ENCODE measurements around the gene TRIO. TPM values are rescaled to one million over a fixed set of nuclear protein-coding genes. Genes with fewer than 3 reads are reported as not detected.

The TRIO gene
- total RNA-seq, 1 donor from 2014 or later, result 170 TPM

GRCh38 chr5:14107536-14107935, 35.6 kb upstream of the TRIO start:
- TF ChIP-seq, protein P1, sequence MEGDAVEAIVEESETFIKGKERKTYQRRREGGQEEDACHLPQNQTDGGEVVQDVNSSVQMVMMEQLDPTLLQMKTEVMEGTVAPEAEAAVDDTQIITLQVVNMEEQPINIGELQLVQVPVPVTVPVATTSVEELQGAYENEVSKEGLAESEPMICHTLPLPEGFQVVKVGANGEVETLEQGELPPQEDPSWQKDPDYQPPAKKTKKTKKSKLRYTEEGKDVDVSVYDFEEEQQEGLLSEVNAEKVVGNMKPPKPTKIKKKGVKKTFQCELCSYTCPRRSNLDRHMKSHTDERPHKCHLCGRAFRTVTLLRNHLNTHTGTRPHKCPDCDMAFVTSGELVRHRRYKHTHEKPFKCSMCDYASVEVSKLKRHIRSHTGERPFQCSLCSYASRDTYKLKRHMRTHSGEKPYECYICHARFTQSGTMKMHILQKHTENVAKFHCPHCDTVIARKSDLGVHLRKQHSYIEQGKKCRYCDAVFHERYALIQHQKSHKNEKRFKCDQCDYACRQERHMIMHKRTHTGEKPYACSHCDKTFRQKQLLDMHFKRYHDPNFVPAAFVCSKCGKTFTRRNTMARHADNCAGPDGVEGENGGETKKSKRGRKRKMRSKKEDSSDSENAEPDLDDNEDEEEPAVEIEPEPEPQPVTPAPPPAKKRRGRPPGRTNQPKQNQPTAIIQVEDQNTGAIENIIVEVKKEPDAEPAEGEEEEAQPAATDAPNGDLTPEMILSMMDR (conservative IDR thresholded peaks at IDR 0.05; ENCODE audit: low read depth, low read length), result no peak
- no peak for DNase-seq (ENCODE audit: low read depth)
- no peak overlapping the region for H3K4me3 ChIP-seq (ENCODE audit: low read depth, low read length)

- peak overlapping the region; percentile 44 for H3K4me3 ChIP-seq (ENCODE audit: low read depth, low read length)
- DNase-seq (ENCODE audit: low read depth), result peak; percentile 51
- TF ChIP-seq, protein P1 (conservative IDR thresholded peaks at IDR 0.05; ENCODE audit: low read depth, low read length), result peak; percentile 77
These were observed 34.8 kb upstream of the TRIO start for GRCh38 chr5:14108170-14108996.

GRCh38 chr5:14109041-14109747, 33.9 kb upstream of the TRIO start:
- TF ChIP-seq, protein P1 (conservative IDR thresholded peaks at IDR 0.05; ENCODE audit: low read depth, low read length), result no peak
- DNase-seq (ENCODE audit: low read depth), result no peak

DNA sequence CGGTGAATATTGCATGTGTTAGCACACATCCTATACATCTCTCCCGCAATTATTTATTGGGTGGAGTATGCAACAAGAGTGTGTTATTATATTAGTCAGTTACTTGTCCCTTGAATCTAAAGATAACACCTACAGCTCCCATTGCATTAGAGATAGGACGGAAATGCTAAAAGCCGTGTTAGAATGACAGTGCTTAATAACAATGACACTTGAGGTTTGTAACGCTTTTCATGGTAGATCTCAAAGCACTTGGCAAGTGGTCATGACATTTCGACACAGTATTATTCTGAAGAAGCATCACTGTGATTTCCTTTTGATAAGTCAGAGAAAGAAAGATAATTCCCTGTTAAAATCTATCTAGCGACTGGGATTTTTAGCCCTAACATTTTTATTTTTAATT, 33.4 kb upstream of the TRIO start:
- no peak overlapping the region for H3K4me3 ChIP-seq (ENCODE audit: low read depth, low read length)
- TF ChIP-seq, protein P1 (conservative IDR thresholded peaks at IDR 0.05; ENCODE audit: low read depth, low read length), result no peak
- no peak for DNase-seq (ENCODE audit: low read depth)

More at GRCh38 chr5:14109041-14109747, 33.9 kb upstream of the TRIO start:
- H3K4me3 ChIP-seq (ENCODE audit: low read depth, low read length), result no peak overlapping the region

GRCh38 chr5:14110196-14110595, 32.9 kb upstream of the TRIO start:
- H3K4me3 ChIP-seq (ENCODE audit: low read depth, low read length), result no peak overlapping the region
- DNase-seq (ENCODE audit: low read depth), result no peak

GRCh38 chr5:14110680-14111079, 32.5 kb upstream of the TRIO start:
- H3K4me3 ChIP-seq (ENCODE audit: low read depth, low read length), result no peak overlapping the region
- no peak for DNase-seq (ENCODE audit: low read depth)
- TF ChIP-seq, protein P1 (conservative IDR thresholded peaks at IDR 0.05; ENCODE audit: low read depth, low read length), result no peak

More at GRCh38 chr5:14110196-14110595, 32.9 kb upstream of the TRIO start:
- TF ChIP-seq, protein P1 (conservative IDR thresholded peaks at IDR 0.05; ENCODE audit: low read depth, low read length), result no peak
